HepG2 (cell line): ENCODE data around the gene NCCRP1. TPM values are rescaled to one million over a fixed set of nuclear protein-coding genes. Genes with fewer than 3 reads are reported as not detected.

ENCODE experiments used
- ATAC-seq: fragments of 200-7000 bp; cut with Tn5 transposase; 3 replicates; pipeline ENCODE4 v1.9.1; 2020; ENCODE audit warnings: mild to moderate bottlenecking, moderate library complexity
- BruUV-seq: library from RNA; stranded (reverse); fragments of 400-500 nt; replicated peaks from 2 replicates; lab custom pipeline; 2021; lab: Mats Ljungman, UMichigan
- CTCF ChIA-PET: fragments of 300-600 bp; formaldehyde crosslinking; extraction: SDS; loops from one replicate; lab custom pipeline; 2021; ENCODE audit warnings: low total read pairs, inconsistent platforms, low intra/inter-chr PET ratio; lab: Yijun Ruan, JAX
- POLR2A ChIA-PET: fragments of 350-600 bp; sonication (Branson Sonifier 250); formaldehyde crosslinking; loops from one replicate; lab custom pipeline; 2020; ENCODE audit warnings: antibody characterized with exemption, inconsistent platforms; lab: Yijun Ruan, JAX
- DNase-seq: peaks from one replicate; pipeline ENCODE4 v3.0.0-alpha.2; 2015; ENCODE audit warnings: low spot score
- FAIRE-seq: peaks from 3 replicates; lab custom pipeline; 2011; peaks lifted over from hg19 to GRCh38; lab: Jason Lieb, UNC
- H2AFZ ChIP-seq: one replicate; pipeline ENCODE4 v1.6.1; 2011; ENCODE audit warnings: low read length, inconsistent platforms
- H3K27ac ChIP-seq: fragments of 300-600 bp; 3 replicates; pipeline ENCODE4 v1.8.0; 2011; ENCODE audit warnings: mixed run types, mild to moderate bottlenecking, mixed read lengths, low read length, inconsistent platforms; ENCODE audit not compliant: insufficient read depth; ENCODE audit errors: extremely low read length
- H3K27me3 ChIP-seq, 2 experiments: fragments of 200-600 bp in 1 of 2; 2 replicates in 1 of 2; 3 replicates in 1 of 2; pipeline versions ENCODE4 v1.6.0 to v1.8.0; 2011; ENCODE audit warnings: low read length in 2 of 2, mild to moderate bottlenecking in 2 of 2, moderate library complexity in 2 of 2, inconsistent platforms in 1 of 2; ENCODE audit not compliant: insufficient read depth in 2 of 2, control insufficient read depth in 1 of 2
- H3K36me3 ChIP-seq, 2 experiments: fragments of 200-600 bp in 1 of 2; replicated peaks in 1 of 2; 2 replicates in 1 of 2; 3 replicates in 1 of 2; pipeline versions ENCODE4 v1.5.1 to v1.8.0; 2011; ENCODE audit warnings: low read length in 2 of 2, inconsistent platforms in 1 of 2; ENCODE audit not compliant: insufficient read depth in 2 of 2, control insufficient read depth in 1 of 2
- H3K4me1 ChIP-seq: 2 replicates; pipeline ENCODE4 v1.5.1; 2012; ENCODE audit warnings: low read length, inconsistent platforms; ENCODE audit not compliant: insufficient read depth
- H3K4me2 ChIP-seq: 2 replicates; pipeline ENCODE4 v1.6.0; 2011; ENCODE audit warnings: low read depth, low read length, inconsistent platforms
- H3K4me3 ChIP-seq, 3 experiments: fragments of 200-600 bp in 1 of 3; sonication (generic), shearing (Covaris generic) in 1 of 3; replicated peaks in 1 of 3; 2 replicates each; pipeline ENCODE4 v1.5.1; 2011 to 2016; ENCODE audit warnings: low read length in 3 of 3, inconsistent platforms in 2 of 3, low read depth in 2 of 3, mild to moderate bottlenecking in 2 of 3, control low read depth in 1 of 3, mixed read lengths in 1 of 3; ENCODE audit not compliant: insufficient read depth in 1 of 3
- H3K79me2 ChIP-seq: one replicate; pipeline ENCODE4 v1.6.1; 2011; ENCODE audit warnings: low read length, inconsistent platforms; ENCODE audit not compliant: insufficient read depth
- H3K9ac ChIP-seq: 2 replicates; pipeline ENCODE4 v1.6.0; 2011; ENCODE audit warnings: mild to moderate bottlenecking, low read depth, low read length, inconsistent platforms; ENCODE audit not compliant: insufficient read depth
- H3K9me3 ChIP-seq: 2 replicates; pipeline ENCODE4 v1.5.1; 2012; ENCODE audit warnings: mild to moderate bottlenecking, low read length
- H4K20me1 ChIP-seq: 2 replicates; pipeline ENCODE4 v1.6.0; 2011; ENCODE audit warnings: inconsistent platforms, mild to moderate bottlenecking, low read length, moderate library complexity; ENCODE audit not compliant: insufficient read depth
- HNF4A ChIP-seq: sonication (generic); formaldehyde crosslinking; IDR thresholded peaks from 2 replicates; pipeline ENCODE4 v1.4.0; 2020; ENCODE audit warnings: missing genetic modification reagents
- HNRNPL ChIP-seq: fragments of 200-400 bp; formaldehyde crosslinking; IDR thresholded peaks from 2 replicates; pipeline ENCODE4 v1.6.1; 2017; ENCODE audit warnings: mild to moderate bottlenecking, low read depth, low read length
- PHF21A ChIP-seq: sonication (generic); formaldehyde crosslinking; IDR thresholded peaks from 2 replicates; pipeline ENCODE4 v1.5.0; 2020; ENCODE audit warnings: mild to moderate bottlenecking, missing genetic modification reagents
- RNF2 ChIP-seq: fragments of 450-650 bp; conservative IDR thresholded peaks from 2 replicates; pipeline ENCODE4 v1.6.1; 2016; ENCODE audit warnings: low read depth
- SAP130 ChIP-seq: IDR thresholded peaks from 2 replicates; pipeline ENCODE4 v1.6.1; 2016; ENCODE audit warnings: low read depth
- YY1 ChIP-seq: IDR thresholded peaks from 2 replicates; pipeline ENCODE4 v1.6.1; 2011; ENCODE audit warnings: low read length, low read depth, moderate library complexity, mild to moderate bottlenecking; ENCODE audit not compliant: insufficient read depth, insufficient replicate concordance
- ZFP82 ChIP-seq: sonication (generic); formaldehyde crosslinking; IDR thresholded peaks from 2 replicates; pipeline ENCODE4 v1.5.1; 2020; ENCODE audit warnings: mild to moderate bottlenecking, missing genetic modification reagents, borderline replicate concordance
- ZFX ChIP-seq: sonication (generic); formaldehyde crosslinking; IDR thresholded peaks from 2 replicates; pipeline ENCODE4 v1.4.0; 2020; ENCODE audit warnings: mild to moderate bottlenecking, low read depth, missing genetic modification reagents, moderate library complexity
- ZNF431 ChIP-seq: sonication (generic); formaldehyde crosslinking; IDR thresholded peaks from 2 replicates; pipeline ENCODE4 v1.9.0; 2022; ENCODE audit warnings: missing genetic modification reagents, low read depth, mild to moderate bottlenecking, borderline replicate concordance
- WGBS: methylation state at CpG from one replicate; pipeline ENCODE4 v1.1.6; 2017; ENCODE audit warnings: low lambda C conversion rate; 5-methylcytosine and 5-hydroxymethylcytosine counted together
- in situ Hi-C: cut with HindIII; loops from 2 replicates; pipeline ENCODE4 v1.10.0; 2017; ENCODE audit warnings: low pct_unique_long_range_greater_than_20kb; ENCODE audit not compliant: extremely low pct_ligation_motif_present
- intact Hi-C: fragments of 100-400 bp; cut with micrococcal nuclease; formaldehyde crosslinking; loops from one replicate; pipeline ENCODE4 v1.10.0; 2022; ENCODE audit not compliant: unreplicated experiment
- polyA plus RNA-seq, 8 experiments: library from polyadenylated mRNA; depleted of rRNA in 3 of 8; stranded (reverse) in 7 of 8; unstranded in 1 of 8; fragments of >200 nt; fragmentation: Illumina TruSeq in 4 of 8; extraction: Trizol in 4 of 8; gene quantifications; 2 replicates each; pipeline versions ENCODE4 v1.2.1 to v1.2.3, GENCODE V29; 2011 to 2016; ENCODE audit warnings: low read depth in 4 of 8, missing spikeins in 1 of 8, mixed read lengths in 1 of 8; ENCODE audit not compliant: insufficient read depth in 1 of 8
- total RNA-seq, 5 experiments: library from RNA; depleted of rRNA; stranded (reverse); fragments of >200 nt; fragmentation: Illumina TruSeq; extraction: Trizol; gene quantifications; 2 replicates each; pipeline ENCODE4 v1.2.3, GENCODE V29; 2016; ENCODE audit warnings: low read depth in 1 of 5
- TF ChIP-seq, protein P1 (sequence below): sonication (generic); formaldehyde crosslinking; IDR thresholded peaks from 2 replicates; pipeline ENCODE4 v1.8.1; 2022; ENCODE audit warnings: low read depth, mild to moderate bottlenecking, missing genetic modification reagents
- TF ChIP-seq, protein P2 (sequence below): sonication (generic); formaldehyde crosslinking; IDR thresholded peaks from 2 replicates; pipeline ENCODE4 v1.4.0; 2020; ENCODE audit warnings: mild to moderate bottlenecking, low read depth, missing genetic modification reagents
- TF ChIP-seq, protein P3 (sequence below): sonication (generic); formaldehyde crosslinking; IDR thresholded peaks from 2 replicates; pipeline ENCODE4 v1.5.1; 2020; ENCODE audit warnings: mild to moderate bottlenecking, missing genetic modification reagents, moderate library complexity

The NCCRP1 gene
- total and polyA plus RNA-seq, 2 of the 13 experiments (the other 11 are each of a cell fraction or from before 2014, with no cell fraction given): not detected

DNA sequence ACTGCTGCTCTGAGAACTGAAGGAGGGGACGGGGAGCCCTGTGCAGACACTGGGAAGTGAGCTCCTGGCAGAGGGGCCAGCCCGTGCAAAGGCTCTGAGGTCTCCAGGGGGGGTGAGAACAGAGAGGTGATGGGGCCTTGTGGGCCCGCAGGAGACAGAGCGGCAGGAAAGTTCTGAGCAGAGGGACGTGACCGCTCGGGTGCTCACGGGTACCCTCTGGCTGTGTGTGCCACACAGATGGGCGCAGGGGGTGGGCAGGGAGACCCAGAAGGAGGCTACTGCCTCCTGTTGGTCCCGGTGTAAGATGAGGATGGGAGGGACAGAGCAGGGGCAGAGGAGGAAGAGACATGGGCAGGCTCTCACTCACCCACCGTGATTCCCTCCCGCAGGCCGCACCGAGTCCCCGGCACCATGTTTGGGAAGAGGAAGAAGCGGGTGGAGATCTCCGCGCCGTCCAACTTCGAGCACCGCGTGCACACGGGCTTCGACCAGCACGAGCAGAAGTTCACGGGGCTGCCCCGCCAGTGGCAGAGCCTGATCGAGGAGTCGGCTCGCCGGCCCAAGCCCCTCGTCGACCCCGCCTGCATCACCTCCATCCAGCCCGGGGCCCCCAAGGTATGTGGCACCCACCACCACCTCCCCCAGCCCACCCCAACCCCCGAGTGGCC lies 27.5 kb upstream of the NCCRP1 start (continued):
- TF ChIP-seq, protein P1, sequence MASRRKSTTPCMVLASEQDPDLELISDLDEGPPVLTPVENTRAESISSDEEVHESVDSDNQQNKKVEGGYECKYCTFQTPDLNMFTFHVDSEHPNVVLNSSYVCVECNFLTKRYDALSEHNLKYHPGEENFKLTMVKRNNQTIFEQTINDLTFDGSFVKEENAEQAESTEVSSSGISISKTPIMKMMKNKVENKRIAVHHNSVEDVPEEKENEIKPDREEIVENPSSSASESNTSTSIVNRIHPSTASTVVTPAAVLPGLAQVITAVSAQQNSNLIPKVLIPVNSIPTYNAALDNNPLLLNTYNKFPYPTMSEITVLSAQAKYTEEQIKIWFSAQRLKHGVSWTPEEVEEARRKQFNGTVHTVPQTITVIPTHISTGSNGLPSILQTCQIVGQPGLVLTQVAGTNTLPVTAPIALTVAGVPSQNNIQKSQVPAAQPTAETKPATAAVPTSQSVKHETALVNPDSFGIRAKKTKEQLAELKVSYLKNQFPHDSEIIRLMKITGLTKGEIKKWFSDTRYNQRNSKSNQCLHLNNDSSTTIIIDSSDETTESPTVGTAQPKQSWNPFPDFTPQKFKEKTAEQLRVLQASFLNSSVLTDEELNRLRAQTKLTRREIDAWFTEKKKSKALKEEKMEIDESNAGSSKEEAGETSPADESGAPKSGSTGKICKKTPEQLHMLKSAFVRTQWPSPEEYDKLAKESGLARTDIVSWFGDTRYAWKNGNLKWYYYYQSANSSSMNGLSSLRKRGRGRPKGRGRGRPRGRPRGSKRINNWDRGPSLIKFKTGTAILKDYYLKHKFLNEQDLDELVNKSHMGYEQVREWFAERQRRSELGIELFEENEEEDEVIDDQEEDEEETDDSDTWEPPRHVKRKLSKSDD (CRISPR knock-in tag): no peak
- TF ChIP-seq ZFP82 (CRISPR knock-in tag): no peak
- TF ChIP-seq ZNF431 (CRISPR knock-in tag): no peak
- no peak for TF ChIP-seq RNF2
- no peak for TF ChIP-seq YY1

DNA sequence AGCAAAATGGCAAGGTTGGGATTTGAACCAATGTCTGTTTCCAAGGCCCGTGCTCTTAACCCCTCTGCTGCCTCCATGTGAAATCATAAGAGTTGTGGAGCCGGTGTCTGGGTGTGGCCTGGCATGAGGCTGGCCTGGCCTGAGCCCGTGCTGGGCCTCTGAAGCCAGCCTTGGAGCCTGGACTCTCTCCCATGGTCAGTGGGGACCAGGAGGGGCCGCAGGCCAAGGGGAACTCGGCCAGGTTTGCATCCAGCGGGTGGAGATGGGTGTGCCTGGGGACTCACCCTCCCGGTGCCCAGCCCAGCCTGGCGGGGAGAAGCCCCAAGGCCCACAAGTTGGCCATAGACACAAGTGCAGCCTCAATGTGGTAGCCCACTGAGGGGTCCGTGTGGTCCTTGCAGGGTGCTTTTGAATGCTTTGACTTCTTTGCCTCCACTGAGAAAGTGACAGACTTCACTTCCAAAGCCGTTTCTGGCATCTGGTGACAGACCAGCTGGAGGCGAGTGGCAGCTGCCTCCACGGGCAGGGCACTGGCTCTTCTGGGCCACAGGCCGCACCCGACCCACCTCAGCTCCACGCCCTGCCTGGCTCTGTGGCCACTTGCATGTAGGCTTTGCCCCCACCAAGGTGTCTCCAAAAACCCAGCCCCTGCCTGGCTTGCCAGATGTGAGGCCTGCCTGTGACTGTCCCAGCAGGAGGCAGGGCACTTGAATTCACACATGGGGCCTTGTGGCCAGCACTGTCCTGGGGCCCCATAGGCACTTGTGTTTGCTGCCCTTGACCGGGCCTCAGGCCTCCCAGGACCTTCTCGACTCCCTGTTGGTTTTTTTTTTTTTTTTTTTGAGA lies 26.2 kb upstream of the NCCRP1 start:
- Histone ChIP-seq H3K27me3 (no peaks in the 10 kb centered on the region; a peak in 1 of 5 replicates), H3K4me2 (no peak overlapping the region), H2AFZ (no peak overlapping the region), H3K9me3 (no peaks in the 10 kb centered on the region), H3K36me3 (peaks cover 11 to 37% of the 10 kb centered on the region in 2 experiments; a peak in 4 of 5 replicates), H3K79me2 (no peaks in the 10 kb centered on the region), H3K4me1 (peaks cover 49% of the 10 kb centered on the region), H3K4me3 (no peak overlapping the region), H3K27ac (peak overlapping the region; percentile 21), H4K20me1 (peaks cover 2% of the 10 kb centered on the region; the same call in 1 of the 2 replicates), H3K9ac (no peak overlapping the region)
- POLR2A ChIA-PET: no interaction called here
- CTCF ChIA-PET: no interaction called here
- DNase-seq: peak; percentile 49
- WGBS: 74% methylated on average over 7 of the region's 17 CpGs
- intact Hi-C loops: no loop called here
- peak; percentile 47 for ATAC-seq
- in situ Hi-C loops: no loop called here
- no peak for FAIRE-seq
- no TSS peak for BruUV-seq
- TF ChIP-seq, protein P2, sequence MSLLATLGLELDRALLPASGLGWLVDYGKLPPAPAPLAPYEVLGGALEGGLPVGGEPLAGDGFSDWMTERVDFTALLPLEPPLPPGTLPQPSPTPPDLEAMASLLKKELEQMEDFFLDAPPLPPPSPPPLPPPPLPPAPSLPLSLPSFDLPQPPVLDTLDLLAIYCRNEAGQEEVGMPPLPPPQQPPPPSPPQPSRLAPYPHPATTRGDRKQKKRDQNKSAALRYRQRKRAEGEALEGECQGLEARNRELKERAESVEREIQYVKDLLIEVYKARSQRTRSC: no peak
- 0 out of 2 replicates have a peak, but pooled peaks have one; percentile 21 for TF ChIP-seq HNF4A (CRISPR knock-in tag)
- TF ChIP-seq, protein P3, sequence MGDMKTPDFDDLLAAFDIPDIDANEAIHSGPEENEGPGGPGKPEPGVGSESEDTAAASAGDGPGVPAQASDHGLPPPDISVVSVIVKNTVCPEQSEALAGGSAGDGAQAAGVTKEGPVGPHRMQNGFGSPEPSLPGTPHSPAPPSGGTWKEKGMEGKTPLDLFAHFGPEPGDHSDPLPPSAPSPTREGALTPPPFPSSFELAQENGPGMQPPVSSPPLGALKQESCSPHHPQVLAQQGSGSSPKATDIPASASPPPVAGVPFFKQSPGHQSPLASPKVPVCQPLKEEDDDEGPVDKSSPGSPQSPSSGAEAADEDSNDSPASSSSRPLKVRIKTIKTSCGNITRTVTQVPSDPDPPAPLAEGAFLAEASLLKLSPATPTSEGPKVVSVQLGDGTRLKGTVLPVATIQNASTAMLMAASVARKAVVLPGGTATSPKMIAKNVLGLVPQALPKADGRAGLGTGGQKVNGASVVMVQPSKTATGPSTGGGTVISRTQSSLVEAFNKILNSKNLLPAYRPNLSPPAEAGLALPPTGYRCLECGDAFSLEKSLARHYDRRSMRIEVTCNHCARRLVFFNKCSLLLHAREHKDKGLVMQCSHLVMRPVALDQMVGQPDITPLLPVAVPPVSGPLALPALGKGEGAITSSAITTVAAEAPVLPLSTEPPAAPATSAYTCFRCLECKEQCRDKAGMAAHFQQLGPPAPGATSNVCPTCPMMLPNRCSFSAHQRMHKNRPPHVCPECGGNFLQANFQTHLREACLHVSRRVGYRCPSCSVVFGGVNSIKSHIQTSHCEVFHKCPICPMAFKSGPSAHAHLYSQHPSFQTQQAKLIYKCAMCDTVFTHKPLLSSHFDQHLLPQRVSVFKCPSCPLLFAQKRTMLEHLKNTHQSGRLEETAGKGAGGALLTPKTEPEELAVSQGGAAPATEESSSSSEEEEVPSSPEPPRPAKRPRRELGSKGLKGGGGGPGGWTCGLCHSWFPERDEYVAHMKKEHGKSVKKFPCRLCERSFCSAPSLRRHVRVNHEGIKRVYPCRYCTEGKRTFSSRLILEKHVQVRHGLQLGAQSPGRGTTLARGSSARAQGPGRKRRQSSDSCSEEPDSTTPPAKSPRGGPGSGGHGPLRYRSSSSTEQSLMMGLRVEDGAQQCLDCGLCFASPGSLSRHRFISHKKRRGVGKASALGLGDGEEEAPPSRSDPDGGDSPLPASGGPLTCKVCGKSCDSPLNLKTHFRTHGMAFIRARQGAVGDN (CRISPR knock-in tag): peak; percentile 68
- TF ChIP-seq HNRNPL: 0 out of 2 replicates have a peak, but pooled peaks have one; percentile 27
- TF ChIP-seq ZFX (CRISPR knock-in tag): peak; percentile 37; the same call in 1 of the 2 replicates
- TF ChIP-seq PHF21A: peak; percentile 66
- TF ChIP-seq SAP130 (CRISPR knock-in tag): 0 out of 2 replicates have a peak, but pooled peaks have one; percentile 13
